HG02623 (cell line): ENCODE data around the gene KLHDC4.
"Not testable (repeated sequence)": the region's sequence is repeated elsewhere in the genome, so short reads cannot be mapped to it uniquely, and the experiment has no call there.

ENCODE experiments used
- ATAC-seq: cut with Tn5 transposase; IDR thresholded peaks from one replicate; pipeline ENCODE4 v1.9.1; 2021; ENCODE audit warnings: moderate library complexity; ENCODE audit not compliant: unreplicated experiment

The KLHDC4 gene

DNA sequence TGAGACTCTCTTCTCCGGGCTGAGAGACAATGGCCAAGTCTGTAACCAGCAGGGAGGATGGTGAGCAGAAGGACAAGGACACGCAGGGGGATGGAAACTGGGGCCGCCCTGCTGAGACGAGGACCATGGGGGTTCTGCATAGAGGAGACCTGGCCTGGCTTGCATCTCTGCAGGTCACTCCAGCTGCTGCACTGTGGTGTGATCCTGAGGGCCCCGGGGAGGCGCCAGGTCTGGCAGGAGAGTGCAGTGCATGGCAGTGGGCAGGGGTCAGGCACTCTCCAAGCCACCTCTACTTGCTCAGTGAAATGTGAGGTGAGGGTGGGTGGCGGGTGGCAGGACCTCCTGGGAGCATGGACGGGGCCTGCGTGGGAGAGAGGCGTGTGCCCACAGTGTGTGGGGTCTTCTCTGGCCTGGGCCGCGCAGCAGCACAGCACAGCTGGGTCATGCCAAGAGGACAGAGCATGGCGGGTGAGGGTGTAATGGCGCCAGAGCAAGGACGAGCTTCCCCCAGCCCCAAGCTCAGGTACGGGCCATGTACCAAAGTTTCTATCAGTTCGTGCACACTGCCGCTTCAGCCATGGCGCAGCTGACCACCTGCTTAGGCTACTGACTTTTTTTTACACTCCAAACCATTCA, 43.1 kb downstream of the KLHDC4 start:
- no peak for ATAC-seq

- ATAC-seq, result no peak
Observed at GRCh38 chr16:87721622-87722585, 43.9 kb downstream of the KLHDC4 start.

GRCh38 chr16:87720446-87720845, 45.3 kb downstream of the KLHDC4 start:
- ATAC-seq, result no peak

DNA sequence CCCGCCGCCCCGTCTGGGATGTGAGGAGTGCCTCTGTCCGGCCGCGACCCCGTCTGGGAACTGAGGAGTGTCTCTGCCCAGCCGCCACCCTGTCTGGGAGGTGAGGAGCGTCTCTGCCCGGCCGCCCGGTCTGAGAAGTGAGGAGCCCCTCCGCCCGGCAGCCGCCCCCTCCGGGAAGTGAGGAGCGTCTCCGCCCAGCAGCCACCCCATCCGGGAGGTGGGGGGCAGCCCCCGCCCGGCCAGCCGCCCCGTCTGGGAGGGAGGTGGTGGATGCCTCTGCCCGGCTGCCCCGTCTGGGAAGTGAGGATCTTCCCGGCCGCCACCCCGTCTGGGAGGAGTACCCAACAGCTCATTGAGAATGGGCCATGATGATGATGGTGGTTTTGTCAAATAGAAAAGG, 47.0 kb downstream of the KLHDC4 start:
- not testable (repeated sequence) for ATAC-seq

- no peak for ATAC-seq
Observed at GRCh38 chr16:87715658-87716057, 50.1 kb downstream of the KLHDC4 start.

DNA sequence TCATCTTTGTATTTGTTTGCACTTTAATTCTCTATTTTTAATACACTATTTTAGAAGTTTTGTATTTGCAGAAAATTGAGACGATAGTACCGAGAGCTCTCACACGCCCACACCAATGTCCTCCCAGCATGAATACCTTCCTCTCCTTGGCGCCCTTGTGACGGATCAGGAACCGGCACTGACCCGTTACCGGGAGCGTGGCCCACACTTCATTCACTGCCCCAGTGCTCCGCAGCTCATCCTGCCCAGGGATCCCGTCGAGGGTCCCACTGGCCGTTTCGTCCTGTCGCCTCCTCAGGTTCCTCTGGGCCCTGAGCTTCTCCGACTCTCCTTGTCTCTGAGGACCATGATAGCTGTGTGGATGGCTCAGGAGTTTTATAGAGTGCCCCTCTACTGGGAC, 50.6 kb downstream of the KLHDC4 start:
- no peak for ATAC-seq

GRCh38 chr16:87713451-87714229, 52.1 kb downstream of the KLHDC4 start:
- ATAC-seq, result no peak

DNA sequence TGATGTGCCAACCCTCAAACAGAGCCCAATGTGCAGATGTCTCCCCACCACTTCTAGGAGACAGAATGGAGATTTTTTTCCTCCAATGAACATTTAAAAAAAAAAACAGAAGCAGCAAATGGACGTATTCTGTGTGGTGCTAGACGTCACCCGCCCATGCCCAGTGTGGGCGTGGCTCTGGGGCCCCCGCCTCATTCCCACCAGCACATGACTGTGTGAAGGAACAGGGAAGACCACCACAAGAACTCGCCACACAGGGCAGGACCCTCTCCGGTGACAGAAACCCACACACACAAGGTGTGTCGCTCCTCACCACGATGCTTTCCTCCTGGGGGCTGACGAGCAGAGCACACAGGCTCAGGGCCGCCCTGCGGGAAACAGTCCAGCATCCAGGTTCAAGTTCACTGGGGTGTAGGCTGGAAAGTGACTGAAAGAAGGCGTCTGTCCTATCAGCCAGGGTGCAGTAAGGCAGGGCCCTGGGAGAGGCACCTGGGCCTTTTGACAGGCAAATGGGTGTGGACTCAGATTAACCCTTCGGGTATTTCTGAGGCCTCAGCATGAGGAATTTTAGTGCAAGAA, 53.5 kb downstream of the KLHDC4 start:
- ATAC-seq, result no peak

GRCh38 chr16:87710887-87711286, 54.9 kb downstream of the KLHDC4 start:
- no peak for ATAC-seq

DNA sequence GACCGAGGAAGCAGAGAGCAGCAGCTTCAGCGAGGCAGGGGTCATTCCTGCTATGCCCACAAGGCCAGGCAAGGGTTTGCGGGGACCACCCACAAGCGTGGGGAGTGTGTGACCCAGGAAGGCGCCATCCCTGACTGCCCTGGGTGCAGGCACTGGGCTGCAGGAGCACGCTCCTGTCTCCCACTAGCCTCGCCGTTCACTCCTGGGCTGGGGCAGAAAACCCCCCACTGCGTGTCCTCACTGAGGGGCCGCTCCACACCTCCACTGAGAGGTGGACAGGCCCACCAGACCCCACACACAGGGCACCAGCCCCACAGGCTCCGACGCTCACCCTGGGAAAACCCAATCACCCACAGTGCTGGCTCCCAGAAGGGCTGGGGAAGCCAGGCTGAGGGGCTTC, 56.1 kb downstream of the KLHDC4 start:
- ATAC-seq, result no peak

GRCh38 chr16:87708881-87709638, 56.7 kb downstream of the KLHDC4 start:
- no peak for ATAC-seq

GRCh38 chr16:87707714-87708580, 57.8 kb downstream of the KLHDC4 start:
- no peak for ATAC-seq

DNA sequence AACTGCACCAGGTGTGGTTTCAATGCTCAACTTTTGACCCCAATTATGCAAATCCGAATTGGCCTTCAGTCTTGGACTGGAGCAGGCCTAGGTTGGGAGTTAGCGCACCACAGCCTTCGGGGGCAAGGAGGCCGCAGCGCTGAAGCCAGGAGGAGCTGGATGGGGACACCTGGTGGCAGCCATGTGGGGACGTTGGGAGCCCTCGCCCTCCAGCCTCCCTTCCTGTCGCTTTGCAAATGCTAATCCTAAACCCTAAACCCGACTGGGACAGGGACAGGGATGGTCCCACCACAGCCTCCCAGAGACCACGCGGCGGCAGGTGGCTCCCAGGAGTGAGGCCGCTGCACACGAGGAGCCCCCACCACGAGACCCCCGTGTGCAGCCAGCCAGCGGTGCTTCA, 58.7 kb downstream of the KLHDC4 start:
- no peak for ATAC-seq

- no peak for ATAC-seq
Observed at GRCh38 chr16:87706278-87707000, 59.3 kb downstream of the KLHDC4 start.

DNA sequence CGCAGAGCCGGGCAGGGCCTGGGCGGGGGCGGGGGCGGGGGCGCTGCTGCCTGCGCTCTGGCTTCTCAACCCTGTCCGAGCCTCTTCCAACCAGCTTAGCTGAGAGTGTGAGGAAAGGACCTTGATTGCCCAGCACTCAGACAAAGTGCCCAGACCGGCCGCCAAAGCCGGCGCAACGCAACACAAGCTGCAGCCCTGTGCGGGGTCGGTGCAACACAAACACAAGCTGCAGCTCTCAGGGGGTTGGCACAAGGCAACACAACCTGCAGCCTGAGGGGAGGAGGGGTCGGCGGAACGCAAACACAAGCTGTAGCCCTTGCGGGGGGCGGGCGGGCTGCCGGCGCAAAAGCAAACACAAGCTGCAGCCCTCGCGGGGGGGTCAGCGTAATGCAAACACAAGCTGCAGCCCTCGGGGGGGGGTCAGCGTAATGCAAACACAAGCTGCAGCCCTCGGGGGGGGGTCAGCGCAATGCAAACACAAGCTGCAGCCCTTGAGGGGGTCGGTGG, 60.0 kb downstream of the KLHDC4 start:
- ATAC-seq, result no peak

- ATAC-seq, result no peak
Observed at GRCh38 chr16:87704754-87705353, 60.9 kb downstream of the KLHDC4 start.

- no peak for ATAC-seq
Observed at GRCh38 chr16:87703835-87704375, 61.9 kb downstream of the KLHDC4 start.

DNA sequence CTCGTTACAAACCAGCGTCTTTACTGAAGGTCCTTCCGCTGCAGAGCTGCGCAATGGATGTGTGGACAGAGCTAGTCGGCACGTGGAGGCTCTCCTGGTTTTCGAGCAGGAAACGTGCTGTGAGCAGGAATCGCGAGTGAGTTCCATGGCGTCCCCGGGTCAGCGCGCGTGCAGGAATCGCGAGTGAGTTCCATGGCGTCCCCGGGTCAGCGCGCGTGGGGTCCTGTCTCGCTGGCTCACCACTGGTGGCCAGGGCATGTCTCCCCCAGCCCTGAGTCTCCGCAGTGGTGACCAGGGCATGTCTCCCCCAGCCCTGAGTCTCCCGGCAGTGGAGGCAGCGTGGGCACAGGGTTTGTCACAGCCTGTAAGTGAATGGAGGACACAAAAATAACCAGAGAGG, 62.7 kb downstream of the KLHDC4 start:
- no peak for ATAC-seq
